HS-27A (cell line): ENCODE data around the gene FOXE3.

ENCODE experiments used
- DNase-seq: peaks from one replicate; pipeline ENCODE4 v3.0.0-alpha.2; 2012; ENCODE audit warnings: low read depth, missing footprints

FOXE3 gene

GRCh38 chr1:47415728-47416318 is at the start of gene FOXE3:
FOXE3 (plus strand) TSS chr1:47416285; CDS start chr1:47416316, 31 bp downstream.
- no peak for DNase-seq

- no peak for DNase-seq
Observed at GRCh38 chr1:47367651-47368050, 48.4 kb upstream of the FOXE3 start.

DNA sequence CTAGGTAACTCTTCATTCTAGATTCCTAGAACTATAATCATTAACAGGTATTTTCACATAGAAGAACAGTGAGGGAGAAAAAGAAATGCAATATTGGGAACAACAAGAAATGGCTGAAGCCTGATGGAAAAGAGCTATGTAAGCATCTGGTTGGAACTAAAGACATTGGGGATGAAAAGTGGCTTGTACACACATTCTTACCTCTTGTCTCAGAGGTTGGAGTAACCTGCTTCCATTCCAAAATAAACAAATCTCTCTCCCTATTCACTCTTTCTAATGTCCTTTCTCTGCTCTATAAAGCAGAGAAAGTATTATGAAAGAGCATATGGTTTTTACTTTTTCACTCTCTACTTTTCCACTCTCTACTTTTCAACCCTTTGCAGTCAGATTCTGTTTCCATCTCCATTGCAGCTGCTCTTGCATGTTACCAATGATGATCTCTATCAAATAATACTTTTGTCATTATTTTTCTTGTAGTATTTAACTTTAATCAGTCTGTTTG is 45.0 kb upstream of the FOXE3 start:
- no peak for DNase-seq

GRCh38 chr1:47374501-47374900 is 41.6 kb upstream of the FOXE3 start:
- DNase-seq = no peak

DNA sequence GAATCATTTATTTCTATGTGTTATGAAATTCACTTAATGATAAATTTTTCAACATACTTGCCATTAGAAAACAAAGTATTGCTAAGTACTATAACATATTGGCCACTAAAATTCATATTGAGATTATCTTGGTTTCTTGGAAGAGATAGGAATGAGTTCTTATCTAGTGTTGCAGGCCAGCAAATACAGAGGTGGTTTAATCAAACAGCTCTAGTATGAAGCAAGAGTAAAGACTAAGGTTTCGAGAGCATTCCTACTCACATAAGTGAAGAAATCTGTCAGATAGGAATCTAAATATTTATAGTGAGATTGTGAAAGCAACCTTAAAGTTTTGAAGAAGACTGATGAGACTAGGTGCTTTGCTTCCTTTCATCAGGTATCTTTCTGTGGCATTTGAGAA is 37.9 kb upstream of the FOXE3 start:
- no peak for DNase-seq

DNA sequence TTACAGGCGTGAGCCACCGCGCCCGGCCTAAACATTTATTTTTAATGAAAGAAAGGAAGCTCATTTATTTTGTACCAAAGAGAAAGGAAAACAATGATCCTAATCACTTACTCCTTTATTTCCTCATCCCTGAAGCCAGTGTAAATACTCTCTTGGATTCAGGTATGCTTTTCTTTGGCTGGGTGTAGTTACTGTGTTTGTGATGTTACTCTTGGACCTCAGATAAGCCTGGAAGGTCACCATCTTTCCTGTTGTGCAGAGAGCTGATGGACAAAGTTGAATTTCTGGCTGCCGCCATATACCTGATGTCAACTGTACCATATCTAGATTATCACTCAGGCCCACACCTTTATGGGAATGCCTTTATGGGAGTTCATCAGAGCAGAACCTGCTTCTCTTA is 35.4 kb upstream of the FOXE3 start:
- DNase-seq = no peak

DNA sequence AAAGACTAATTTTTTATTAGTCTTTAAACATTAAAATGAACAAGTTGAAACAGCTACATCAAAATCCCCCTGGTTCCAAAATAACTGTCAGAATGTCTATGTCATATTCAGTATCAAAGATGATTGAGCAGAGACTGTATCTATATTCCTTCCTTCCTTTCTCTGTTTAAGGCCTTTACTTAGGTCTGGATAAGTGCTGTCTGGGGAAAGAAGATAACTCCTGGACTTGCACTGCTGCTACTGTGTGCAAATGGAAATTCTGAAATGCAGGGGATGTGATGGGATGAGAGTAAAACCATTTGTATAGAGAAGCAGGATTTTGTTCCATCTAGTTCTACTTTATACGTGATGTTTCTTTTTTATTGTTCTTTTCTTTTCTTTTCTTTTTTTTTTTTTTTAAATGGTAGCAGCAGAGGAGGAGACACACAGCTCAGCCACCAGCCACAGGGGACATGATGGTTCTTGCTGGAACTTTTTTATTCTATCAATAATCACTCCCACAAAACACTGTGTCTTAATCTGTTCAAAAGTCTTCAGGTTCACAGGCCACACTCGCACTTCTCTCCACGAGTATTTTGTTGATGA is 33.6 kb upstream of the FOXE3 start:
- no peak for DNase-seq

GRCh38 chr1:47384083-47384482 is 32.0 kb upstream of the FOXE3 start:
- no peak for DNase-seq

- DNase-seq = no peak
Observed at GRCh38 chr1:47385020-47385419, 31.1 kb upstream of the FOXE3 start.

DNA sequence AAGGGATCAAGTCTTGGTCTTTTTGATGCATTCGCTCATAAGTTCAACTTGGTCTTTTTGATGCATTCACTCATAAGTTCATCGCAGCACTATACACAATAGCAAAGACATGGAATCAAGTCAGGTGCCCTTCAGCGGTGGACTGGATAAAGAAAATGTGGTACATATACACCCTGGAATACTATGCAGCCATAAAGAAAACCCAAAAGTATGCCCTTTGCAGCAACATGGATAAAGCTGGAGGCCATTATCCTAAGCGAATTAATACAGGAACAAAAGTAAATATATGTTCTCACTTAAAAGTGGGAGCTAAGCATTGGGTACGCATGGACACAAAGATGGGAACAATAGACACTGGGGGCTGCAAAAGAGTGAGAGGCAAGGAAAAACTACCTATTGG is 29.8 kb upstream of the FOXE3 start:
- DNase-seq = no peak

DNA sequence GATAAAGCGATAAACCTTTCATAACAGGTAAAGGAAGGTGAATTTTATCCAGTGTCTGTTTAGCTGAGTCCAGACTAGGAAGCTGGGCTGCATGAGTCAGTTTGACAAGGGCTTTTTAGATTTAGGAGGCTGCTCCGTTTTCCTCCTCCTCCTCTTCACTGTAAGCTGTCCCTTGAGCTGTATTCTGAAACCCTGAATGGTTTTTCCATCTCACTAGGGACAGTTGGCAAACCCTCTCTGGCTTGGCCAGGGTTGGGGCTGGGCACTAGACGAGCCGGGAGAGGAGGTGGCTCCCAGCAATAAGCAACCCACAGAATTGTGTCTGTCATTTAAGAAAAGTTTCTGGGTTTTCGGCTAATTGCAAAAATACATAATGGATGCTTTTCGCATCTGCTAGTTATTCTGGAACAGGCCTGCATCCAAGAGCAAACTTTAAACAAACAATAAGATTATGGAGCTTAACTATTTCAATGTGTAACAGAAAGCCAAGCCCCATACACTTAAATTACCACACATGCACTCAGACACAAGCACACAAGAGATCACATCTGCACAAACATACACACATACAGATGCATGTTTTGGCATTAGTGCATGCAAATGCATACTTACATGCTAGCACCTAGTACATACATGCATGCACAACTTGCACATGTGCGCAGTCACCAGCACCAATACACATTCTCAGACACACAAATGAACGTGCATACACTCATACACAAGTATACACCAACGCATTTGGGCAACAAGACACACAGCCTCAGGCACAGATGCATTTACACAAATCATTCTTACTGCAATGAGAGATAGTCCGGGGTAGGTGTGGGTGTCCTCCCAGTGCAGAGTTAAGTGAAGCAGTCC is 27.8 kb upstream of the FOXE3 start:
- DNase-seq = no peak

DNA sequence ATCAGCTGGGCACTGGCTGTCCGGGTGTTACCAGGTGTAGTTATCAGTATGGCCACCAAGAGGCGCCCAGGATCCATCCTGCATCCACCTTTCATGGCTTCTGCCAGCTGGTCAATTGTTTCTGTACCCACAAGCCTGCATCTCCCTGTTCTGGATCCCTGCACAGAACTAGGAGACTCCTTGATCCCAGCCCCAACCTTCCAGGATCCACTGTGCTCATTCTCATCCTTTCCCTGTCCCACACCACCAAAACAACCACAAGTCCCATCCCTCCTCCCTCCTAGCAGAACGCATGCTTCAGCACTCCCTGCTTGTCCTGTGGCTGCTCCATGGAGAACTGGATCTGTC is 27.2 kb upstream of the FOXE3 start:
- peak; percentile 26 for DNase-seq

DNA sequence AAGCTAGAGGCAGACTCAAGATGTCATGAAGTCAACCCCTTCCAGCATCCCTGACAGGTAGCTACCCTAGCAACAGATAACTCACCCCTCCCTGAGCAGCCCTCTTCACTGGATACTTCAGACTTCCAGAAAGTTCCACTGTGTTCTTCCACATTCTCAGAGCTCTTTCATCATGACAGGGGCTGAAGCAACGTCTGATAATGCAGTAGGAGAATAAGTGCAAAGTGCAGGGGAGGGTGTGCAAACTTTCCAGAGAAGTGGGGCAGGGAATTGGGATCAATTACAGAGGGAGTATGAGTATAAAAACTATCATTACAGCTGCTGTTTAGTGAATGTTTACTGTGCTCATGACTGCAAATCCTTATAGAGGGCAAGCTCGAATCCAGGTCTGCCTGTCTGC is 26.4 kb upstream of the FOXE3 start:
- DNase-seq = no peak

GRCh38 chr1:47390843-47391242 is 25.2 kb upstream of the FOXE3 start:
- no peak for DNase-seq

- DNase-seq = no peak
Observed at GRCh38 chr1:47393141-47393540, 22.9 kb upstream of the FOXE3 start.

GRCh38 chr1:47395433-47395832 is 20.7 kb upstream of the FOXE3 start:
- DNase-seq = no peak

- DNase-seq = no peak
Observed at GRCh38 chr1:47396671-47397196, 19.4 kb upstream of the FOXE3 start.

- DNase-seq = no peak
Observed at GRCh38 chr1:47399138-47399845, 16.8 kb upstream of the FOXE3 start.

DNA sequence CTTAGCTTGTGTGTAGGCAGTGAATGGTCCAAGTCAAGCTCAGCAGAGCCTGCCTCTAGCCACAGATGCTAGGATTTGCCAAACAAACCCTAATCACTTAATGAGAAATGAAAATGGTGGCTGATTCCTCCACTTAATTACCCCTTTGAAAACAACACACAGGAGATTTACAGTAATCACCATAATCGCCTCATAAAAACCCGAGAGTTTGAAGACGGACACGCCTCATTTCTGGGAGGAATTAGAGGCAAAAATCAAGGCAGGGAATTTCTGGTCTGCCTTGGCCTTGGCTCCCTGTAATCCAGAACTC is 16.3 kb upstream of the FOXE3 start:
- DNase-seq = no peak

- no peak for DNase-seq
Observed at GRCh38 chr1:47401761-47402160, 14.3 kb upstream of the FOXE3 start.

- DNase-seq = no peak
Observed at GRCh38 chr1:47402591-47402990, 13.5 kb upstream of the FOXE3 start.

DNA sequence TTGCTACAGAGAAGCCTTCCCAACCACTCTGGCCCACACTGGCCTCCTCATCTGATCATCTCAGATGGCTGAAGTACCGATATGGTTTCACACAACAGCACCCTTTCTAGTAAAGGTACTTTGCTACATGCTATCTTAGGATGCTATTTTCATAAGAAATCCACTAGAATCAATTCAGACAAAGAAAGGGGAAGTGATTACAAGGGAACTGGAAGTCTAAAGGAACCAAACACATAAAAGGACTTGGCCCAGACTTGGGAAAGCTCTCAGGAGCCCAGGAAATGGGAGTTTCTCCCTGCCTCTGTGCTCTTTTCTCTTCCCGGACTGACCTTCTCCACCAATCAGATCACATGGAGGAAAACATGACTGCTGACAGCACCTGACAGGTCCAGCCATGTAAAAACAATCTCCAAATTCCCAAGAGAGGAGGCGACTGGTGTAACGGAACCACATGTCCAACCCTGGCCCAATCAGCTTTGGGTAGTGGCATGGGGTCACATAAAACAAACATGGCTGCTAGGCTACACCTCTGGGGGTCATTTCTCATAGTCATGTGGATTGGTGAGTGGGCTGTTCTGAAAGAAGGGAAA is 12.7 kb upstream of the FOXE3 start:
- DNase-seq = no peak
